ENCODE data around the gene LRRTM4. TPM values are rescaled to one million over a fixed set of nuclear protein-coding genes. Genes with fewer than 3 reads are reported as not detected.
"Not testable (repeated sequence)": the region's sequence is repeated elsewhere in the genome, so short reads cannot be mapped to it uniquely, and the experiment has no call there.

The LRRTM4 gene
- total RNA-seq, 4 donors from 2014 or later, result 0.24 to 38.4 (median 1.0) TPM; not detected in 1

GRCh38 chr2:77099961-77100360 lies 422.2 kb downstream of the LRRTM4 start:
- TF ChIP-seq POLR2A (IDR thresholded peaks at IDR 0.05), result no peak
- TF ChIP-seq, protein P1, sequence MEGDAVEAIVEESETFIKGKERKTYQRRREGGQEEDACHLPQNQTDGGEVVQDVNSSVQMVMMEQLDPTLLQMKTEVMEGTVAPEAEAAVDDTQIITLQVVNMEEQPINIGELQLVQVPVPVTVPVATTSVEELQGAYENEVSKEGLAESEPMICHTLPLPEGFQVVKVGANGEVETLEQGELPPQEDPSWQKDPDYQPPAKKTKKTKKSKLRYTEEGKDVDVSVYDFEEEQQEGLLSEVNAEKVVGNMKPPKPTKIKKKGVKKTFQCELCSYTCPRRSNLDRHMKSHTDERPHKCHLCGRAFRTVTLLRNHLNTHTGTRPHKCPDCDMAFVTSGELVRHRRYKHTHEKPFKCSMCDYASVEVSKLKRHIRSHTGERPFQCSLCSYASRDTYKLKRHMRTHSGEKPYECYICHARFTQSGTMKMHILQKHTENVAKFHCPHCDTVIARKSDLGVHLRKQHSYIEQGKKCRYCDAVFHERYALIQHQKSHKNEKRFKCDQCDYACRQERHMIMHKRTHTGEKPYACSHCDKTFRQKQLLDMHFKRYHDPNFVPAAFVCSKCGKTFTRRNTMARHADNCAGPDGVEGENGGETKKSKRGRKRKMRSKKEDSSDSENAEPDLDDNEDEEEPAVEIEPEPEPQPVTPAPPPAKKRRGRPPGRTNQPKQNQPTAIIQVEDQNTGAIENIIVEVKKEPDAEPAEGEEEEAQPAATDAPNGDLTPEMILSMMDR (IDR thresholded peaks at IDR 0.05), result no peak
- Histone ChIP-seq H3K27ac (no peak overlapping the region), H3K9me3 (no peaks in the 10 kb centered on the region), H3K27me3 (no peaks in the 10 kb centered on the region), H3K4me1 (no peaks in the 10 kb centered on the region), H3K4me3 (no peak overlapping the region), H3K36me3 (no peaks in the 10 kb centered on the region)
- DNase-seq, result no peak
- intact Hi-C loops (cut with DNase I; ENCODE audit: low total_unique reads), result no loop called here

GRCh38 chr2:77095525-77095924 lies 426.7 kb downstream of the LRRTM4 start:
- H3K4me1 ChIP-seq; H3K27me3 ChIP-seq; DNase-seq; H3K9me3 ChIP-seq; H3K27ac ChIP-seq; intact Hi-C loops (cut with DNase I; ENCODE audit: low total_unique reads); H3K4me3 ChIP-seq; H3K36me3 ChIP-seq: not testable (repeated sequence)

DNA sequence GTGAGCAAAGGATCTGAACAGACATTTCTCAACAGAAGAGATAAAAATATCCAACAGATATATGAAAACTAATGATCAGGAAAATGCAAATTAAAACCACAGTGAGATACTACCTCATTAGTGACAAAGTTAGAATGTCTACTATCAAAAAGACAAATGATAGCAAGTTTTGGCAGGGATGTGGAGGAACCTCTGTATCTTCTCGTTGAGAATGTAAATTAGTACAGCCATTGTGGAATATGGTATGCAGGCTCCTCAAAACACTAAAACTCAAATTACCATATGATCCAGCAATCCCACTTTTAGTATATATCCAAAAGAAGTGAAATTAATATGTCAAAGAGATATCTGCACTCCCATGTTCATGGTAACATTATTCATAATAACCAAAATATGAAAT lies 427.1 kb downstream of the LRRTM4 start:
- TF ChIP-seq, protein P1 (IDR thresholded peaks at IDR 0.05), result no peak
- no peak for TF ChIP-seq POLR2A (IDR thresholded peaks at IDR 0.05)
- intact Hi-C loops (cut with DNase I; ENCODE audit: low total_unique reads), result no loop called here
- Histone ChIP-seq H3K27ac (no peak overlapping the region), H3K27me3 (no peaks in the 10 kb centered on the region), H3K36me3 (no peaks in the 10 kb centered on the region), H3K4me3 (no peak overlapping the region), H3K4me1 (no peaks in the 10 kb centered on the region), H3K9me3 (no peaks in the 10 kb centered on the region)
- no peak for DNase-seq

DNA sequence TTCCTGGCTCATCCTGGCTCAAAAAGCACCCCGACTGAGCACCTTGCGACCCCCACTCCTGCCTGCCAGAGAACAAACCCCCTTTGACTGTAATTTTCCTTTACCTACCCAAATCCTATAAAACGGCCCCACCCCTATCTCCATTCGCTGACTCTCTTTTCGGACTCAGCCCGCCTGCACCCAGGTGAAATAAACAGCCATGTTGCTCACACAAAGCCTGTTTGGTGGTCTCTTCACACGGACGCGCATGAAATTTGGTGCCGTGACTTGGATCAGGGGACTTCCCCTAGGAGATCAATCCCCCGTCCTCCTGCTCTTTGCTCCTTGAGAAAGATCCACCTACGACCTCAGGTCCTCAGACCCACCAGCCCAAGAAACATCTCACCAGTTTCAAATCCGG lies 433.8 kb downstream of the LRRTM4 start:
- H3K4me3 ChIP-seq; H3K27ac ChIP-seq; H3K27me3 ChIP-seq; DNase-seq; H3K36me3 ChIP-seq; H3K9me3 ChIP-seq; intact Hi-C loops (cut with DNase I; ENCODE audit: low total_unique reads); H3K4me1 ChIP-seq: not testable (repeated sequence)

- intact Hi-C loops (cut with DNase I; ENCODE audit: low total_unique reads), result no loop called here
- H3K36me3 ChIP-seq, result no peaks in the 10 kb centered on the region
- H3K4me3 ChIP-seq, result no peak overlapping the region
- no peak for TF ChIP-seq POLR2A (IDR thresholded peaks at IDR 0.05)
- TF ChIP-seq, protein P1 (IDR thresholded peaks at IDR 0.05), result no peak
- no peaks in the 10 kb centered on the region for H3K4me1 ChIP-seq
- no peaks in the 10 kb centered on the region for H3K27me3 ChIP-seq
- no peak overlapping the region for H3K27ac ChIP-seq
- no peaks in the 10 kb centered on the region for H3K9me3 ChIP-seq
- no peak for DNase-seq
These were observed 434.2 kb downstream of the LRRTM4 start for GRCh38 chr2:77087987-77088414.

- no peaks in the 10 kb centered on the region for H3K27me3 ChIP-seq
- no peak overlapping the region for H3K27ac ChIP-seq
- H3K36me3 ChIP-seq, result no peaks in the 10 kb centered on the region
- no peak overlapping the region for H3K4me3 ChIP-seq
- DNase-seq, result no peak
- no peak for TF ChIP-seq POLR2A (IDR thresholded peaks at IDR 0.05)
- TF ChIP-seq, protein P1 (IDR thresholded peaks at IDR 0.05), result no peak
- intact Hi-C loops (cut with DNase I; ENCODE audit: low total_unique reads), result no loop called here
- H3K4me1 ChIP-seq, result no peaks in the 10 kb centered on the region
- no peaks in the 10 kb centered on the region for H3K9me3 ChIP-seq
These were observed 435.7 kb downstream of the LRRTM4 start for GRCh38 chr2:77086478-77086877.

All from uterus (tissue), 4 donors.